Upper lobe of right lung (tissue), 1 donor: Measurements from ENCODE around the gene LONRF2. TPM values are rescaled to one million over a fixed set of nuclear protein-coding genes. Genes with fewer than 3 reads are reported as not detected.
"Not testable (repeated sequence)": the region's sequence is repeated elsewhere in the genome, so short reads cannot be mapped to it uniquely, and the experiment has no call there.

ENCODE experiments used
- ATAC-seq: fragments of 200-7000 bp; cut with Tn5 transposase; one replicate; pipeline ENCODE4 v1.9.1; 2020; ENCODE audit warnings: mild to moderate bottlenecking, moderate library complexity
- DNase-seq: peaks from one replicate; pipeline ENCODE4 v3.0.0-alpha.2; 2020
- H3K27ac ChIP-seq: fragments of 200-600 bp; one replicate; pipeline ENCODE4 v1.8.0; 2022
- H3K27me3 ChIP-seq: fragments of 200-600 bp; one replicate; pipeline ENCODE4 v1.8.0; 2022; ENCODE audit warnings: mild to moderate bottlenecking
- H3K36me3 ChIP-seq: fragments of 200-600 bp; one replicate; pipeline ENCODE4 v1.8.0; 2022
- H3K4me1 ChIP-seq: fragments of 200-600 bp; one replicate; pipeline ENCODE4 v1.8.0; 2022
- H3K4me3 ChIP-seq: fragments of 200-600 bp; one replicate; pipeline ENCODE4 v1.8.0; 2022; ENCODE audit warnings: mild to moderate bottlenecking
- H3K9me3 ChIP-seq: fragments of 200-600 bp; one replicate; pipeline ENCODE4 v1.8.0; 2022
- intact Hi-C: fragments of 100-400 bp; cut with DNase I; formaldehyde crosslinking; loops from one replicate; pipeline ENCODE4 v1.11.0; 2022
- long read RNA-seq: library from polyadenylated mRNA; unstranded; transcript quantifications from one replicate; pipeline ENCODE4 v2.0.0, GENCODE V29; 2021
- total RNA-seq: library from RNA; stranded (reverse); fragmentation: NEBNext Ultra II Directional; extraction: Animal tissue kit (Norgen Biotek cat#: 25700); gene quantifications from one replicate; pipeline ENCODE4 v1.2.1, GENCODE V29; 2021
- TF ChIP-seq, protein P1 (sequence below): fragments of 200-600 bp; IDR thresholded peaks from one replicate; pipeline ENCODE4 v1.8.0; 2022; ENCODE audit warnings: antibody characterized with exemption
- donor health status: DM: no; HTN: yes; CAD: no; lungs with severe emphysema.

Gene LONRF2
- total RNA-seq: 4.2 TPM
- long read RNA-seq, full-length matches to known transcripts: 3 of 6 reads
- long read RNA-seq, partial matches to known transcripts: 0 of 6 reads
- long read RNA-seq, other reads (novel, unspliced or antisense): 3 of 6 reads

DNA sequence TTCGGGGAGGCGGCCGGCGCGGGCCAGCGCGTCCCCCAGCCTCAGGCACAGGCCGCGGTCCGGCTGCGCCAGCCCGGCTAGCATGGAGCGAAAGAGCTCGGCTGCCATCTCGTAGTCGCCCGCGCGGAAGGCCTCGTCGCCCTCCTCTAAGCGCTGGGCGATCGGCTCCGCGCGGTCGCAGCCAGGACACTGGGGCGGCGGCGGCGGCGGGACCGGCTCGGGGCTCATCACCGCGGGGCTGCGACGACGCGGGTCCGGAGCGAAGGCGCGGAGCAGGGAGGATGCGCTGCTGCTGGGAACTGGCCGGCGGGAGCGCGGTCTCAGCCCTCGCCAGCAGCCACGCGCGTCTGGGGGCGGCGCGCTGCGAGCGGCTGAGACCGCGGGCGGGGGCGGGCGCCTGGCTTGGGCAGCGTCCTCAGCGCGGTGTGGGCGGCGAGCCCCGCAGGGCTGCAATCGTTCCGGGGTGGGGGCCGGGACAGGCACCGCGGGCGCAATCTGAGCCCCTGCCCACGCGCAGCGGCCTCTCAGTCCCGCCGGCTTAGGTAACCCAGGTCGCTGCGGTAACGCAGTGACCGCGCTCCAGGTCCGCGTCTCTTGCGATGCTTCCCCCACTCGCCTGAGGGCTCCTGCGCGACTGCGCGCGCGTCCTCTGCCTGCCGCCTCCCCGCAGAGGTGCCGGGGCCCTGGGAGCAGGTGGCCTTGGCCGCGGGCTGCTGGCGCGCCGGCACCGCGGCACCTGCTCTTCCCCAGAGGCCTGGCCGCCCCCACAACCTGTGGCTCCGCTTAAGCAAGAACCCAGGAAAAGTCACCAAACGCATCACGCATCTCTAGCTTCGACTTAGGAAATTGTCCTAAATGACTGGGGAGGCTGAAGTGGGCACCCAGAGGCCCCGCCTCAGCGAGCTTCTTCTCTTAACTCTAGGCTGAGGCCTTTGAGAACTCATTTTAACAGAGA, at the start of gene LONRF2:
TSS of gene LONRF2 (minus strand) at position 636 of the 955 bp plus-strand sequence. CDS start at position 228, 408 bp downstream.
- no peaks in the 10 kb centered on the region for H3K36me3 ChIP-seq
- H3K4me1 ChIP-seq: peaks cover 4% of the 10 kb centered on the region
- ATAC-seq: peak; percentile 87
- H3K27ac ChIP-seq: peak within 1 kb of the TSS; percentile 47
- TF ChIP-seq, protein P1, sequence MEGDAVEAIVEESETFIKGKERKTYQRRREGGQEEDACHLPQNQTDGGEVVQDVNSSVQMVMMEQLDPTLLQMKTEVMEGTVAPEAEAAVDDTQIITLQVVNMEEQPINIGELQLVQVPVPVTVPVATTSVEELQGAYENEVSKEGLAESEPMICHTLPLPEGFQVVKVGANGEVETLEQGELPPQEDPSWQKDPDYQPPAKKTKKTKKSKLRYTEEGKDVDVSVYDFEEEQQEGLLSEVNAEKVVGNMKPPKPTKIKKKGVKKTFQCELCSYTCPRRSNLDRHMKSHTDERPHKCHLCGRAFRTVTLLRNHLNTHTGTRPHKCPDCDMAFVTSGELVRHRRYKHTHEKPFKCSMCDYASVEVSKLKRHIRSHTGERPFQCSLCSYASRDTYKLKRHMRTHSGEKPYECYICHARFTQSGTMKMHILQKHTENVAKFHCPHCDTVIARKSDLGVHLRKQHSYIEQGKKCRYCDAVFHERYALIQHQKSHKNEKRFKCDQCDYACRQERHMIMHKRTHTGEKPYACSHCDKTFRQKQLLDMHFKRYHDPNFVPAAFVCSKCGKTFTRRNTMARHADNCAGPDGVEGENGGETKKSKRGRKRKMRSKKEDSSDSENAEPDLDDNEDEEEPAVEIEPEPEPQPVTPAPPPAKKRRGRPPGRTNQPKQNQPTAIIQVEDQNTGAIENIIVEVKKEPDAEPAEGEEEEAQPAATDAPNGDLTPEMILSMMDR: no peak
- intact Hi-C loops: no loop called here
- peaks cover 46% of the 10 kb centered on the region for H3K27me3 ChIP-seq
- no peaks in the 10 kb centered on the region for H3K9me3 ChIP-seq
- peak; percentile 83 for DNase-seq
- peak within 1 kb of the TSS; percentile 53 for H3K4me3 ChIP-seq

DNA sequence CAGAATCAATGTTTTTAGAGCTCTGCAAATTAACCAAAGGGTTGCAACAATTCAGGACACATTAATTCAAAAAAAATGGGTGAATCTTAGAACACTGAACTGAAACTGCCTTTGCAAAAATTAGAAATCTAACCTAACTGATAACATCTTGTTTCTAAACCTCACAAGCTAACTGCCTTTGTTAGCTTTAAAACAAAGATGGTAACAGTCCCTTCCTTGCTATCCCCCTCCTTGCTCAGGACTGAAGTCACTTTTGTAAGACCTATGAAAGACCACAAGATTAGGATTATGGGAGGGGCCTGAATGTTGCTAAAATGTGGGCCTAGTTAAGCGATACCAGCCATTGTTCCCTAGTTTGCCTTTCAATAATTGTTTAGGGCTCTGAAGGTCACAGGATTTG, 44.9 kb upstream of the LONRF2 start:
- no peaks in the 10 kb centered on the region for H3K27me3 ChIP-seq
- no peaks in the 10 kb centered on the region for H3K4me1 ChIP-seq
- DNase-seq (no peak), ATAC-seq (no peak)
- no peak overlapping the region for H3K4me3 ChIP-seq
- no peaks in the 10 kb centered on the region for H3K36me3 ChIP-seq
- peaks cover 6% of the 10 kb centered on the region for H3K9me3 ChIP-seq
- intact Hi-C loops: no loop called here
- H3K27ac ChIP-seq: no peak overlapping the region
- TF ChIP-seq, protein P1: no peak

DNA sequence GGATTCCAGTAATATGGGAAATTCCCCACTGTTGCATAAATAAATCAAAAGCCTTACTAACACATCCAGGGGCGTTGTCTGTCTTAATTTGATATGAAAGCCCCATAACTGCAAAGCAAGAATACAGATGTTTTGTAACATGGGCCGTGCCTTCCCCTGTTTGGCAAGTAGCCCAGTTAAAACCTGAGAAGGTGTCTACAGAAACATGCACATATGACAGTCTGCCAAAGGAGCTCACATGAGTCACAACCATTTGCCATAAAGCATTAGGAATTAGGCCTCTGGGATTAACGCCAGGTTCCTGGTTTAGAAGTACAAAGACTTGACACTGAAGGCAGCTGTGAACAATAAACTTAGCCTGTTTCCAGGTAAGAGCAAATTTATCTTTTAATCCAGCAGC, 43.1 kb upstream of the LONRF2 start:
- Histone ChIP-seq H3K27me3 (no peaks in the 10 kb centered on the region), H3K9me3 (no peaks in the 10 kb centered on the region), H3K27ac (no peak overlapping the region), H3K36me3 (no peaks in the 10 kb centered on the region), H3K4me3 (no peak overlapping the region), H3K4me1 (no peaks in the 10 kb centered on the region)
- intact Hi-C loops: no loop called here
- ATAC-seq (no peak), DNase-seq (no peak)
- TF ChIP-seq, protein P1: no peak

DNA sequence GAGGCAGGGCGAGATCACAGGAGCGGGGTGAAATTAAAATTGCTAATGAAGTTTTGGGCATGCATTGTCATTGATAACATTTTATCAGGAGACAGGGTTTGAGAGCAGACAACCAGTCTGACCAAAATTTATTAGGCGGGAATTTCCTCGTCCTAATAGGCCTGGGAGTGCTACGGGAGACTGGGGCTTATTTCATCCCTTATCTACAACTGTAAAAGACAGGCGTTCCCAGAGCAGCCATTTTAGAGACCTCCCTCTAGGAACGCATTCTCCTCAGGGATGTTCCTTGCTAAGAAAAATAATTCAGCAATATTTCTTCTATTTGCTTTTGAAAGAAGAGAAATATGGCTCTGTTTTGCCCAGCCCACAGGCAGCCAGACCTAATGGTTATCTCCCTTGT, 40.0 kb upstream of the LONRF2 start:
- H3K36me3 ChIP-seq, H3K4me3 ChIP-seq, intact Hi-C loops, H3K9me3 ChIP-seq, DNase-seq, H3K27me3 ChIP-seq, H3K27ac ChIP-seq, H3K4me1 ChIP-seq, ATAC-seq: not testable (repeated sequence)

DNA sequence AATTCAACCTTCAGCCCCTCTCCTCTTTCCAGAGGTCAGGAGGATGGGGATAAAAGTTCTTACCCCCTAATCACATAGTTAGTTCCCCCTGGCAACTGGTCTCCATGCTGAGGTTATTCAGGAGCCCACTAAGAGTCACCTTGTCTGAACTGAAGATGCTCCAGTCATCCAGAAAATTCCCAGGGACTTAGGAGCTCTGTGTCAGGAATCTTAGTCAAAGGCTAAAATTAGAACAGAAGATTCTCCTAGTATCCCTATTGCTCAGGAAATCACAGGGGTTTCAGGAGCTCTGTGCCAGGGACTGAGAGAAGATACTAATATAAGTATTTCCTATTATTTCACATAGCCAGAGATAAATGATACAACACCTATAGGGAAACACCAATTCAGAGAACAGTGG, 37.3 kb upstream of the LONRF2 start:
- no peaks in the 10 kb centered on the region for H3K9me3 ChIP-seq
- H3K27me3 ChIP-seq: no peaks in the 10 kb centered on the region
- H3K36me3 ChIP-seq: no peaks in the 10 kb centered on the region
- no peak for ATAC-seq
- H3K4me3 ChIP-seq: no peak overlapping the region
- no peak for DNase-seq
- TF ChIP-seq, protein P1: no peak
- intact Hi-C loops: no loop called here
- no peak overlapping the region for H3K27ac ChIP-seq
- no peaks in the 10 kb centered on the region for H3K4me1 ChIP-seq

DNA sequence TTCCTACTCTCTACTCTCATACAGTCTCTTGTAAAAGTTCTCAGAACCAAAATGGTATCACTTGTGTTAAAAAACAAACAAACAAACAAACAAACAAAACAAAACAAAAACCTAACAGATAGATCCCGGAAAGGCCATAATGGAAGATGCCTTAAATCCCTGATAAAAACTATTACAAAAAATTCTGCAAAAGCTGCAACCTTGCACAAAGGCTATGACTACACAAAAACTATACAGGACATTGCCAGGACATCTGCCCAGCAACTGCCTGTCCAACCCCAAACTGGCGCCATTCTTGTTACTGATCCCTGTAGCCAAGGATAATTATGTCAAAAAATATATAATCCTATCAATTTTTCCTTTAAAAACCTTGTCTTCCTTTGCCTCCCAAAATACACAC, 36.3 kb upstream of the LONRF2 start:
- no peaks in the 10 kb centered on the region for H3K36me3 ChIP-seq
- no peak overlapping the region for H3K27ac ChIP-seq
- TF ChIP-seq, protein P1: no peak
- no peaks in the 10 kb centered on the region for H3K4me1 ChIP-seq
- DNase-seq: no peak
- no peak overlapping the region for H3K4me3 ChIP-seq
- no peaks in the 10 kb centered on the region for H3K9me3 ChIP-seq
- H3K27me3 ChIP-seq: no peaks in the 10 kb centered on the region
- no peak for ATAC-seq
- intact Hi-C loops: no loop called here
